ENCODE measurements around the gene AFAP1.

The AFAP1 gene

DNA sequence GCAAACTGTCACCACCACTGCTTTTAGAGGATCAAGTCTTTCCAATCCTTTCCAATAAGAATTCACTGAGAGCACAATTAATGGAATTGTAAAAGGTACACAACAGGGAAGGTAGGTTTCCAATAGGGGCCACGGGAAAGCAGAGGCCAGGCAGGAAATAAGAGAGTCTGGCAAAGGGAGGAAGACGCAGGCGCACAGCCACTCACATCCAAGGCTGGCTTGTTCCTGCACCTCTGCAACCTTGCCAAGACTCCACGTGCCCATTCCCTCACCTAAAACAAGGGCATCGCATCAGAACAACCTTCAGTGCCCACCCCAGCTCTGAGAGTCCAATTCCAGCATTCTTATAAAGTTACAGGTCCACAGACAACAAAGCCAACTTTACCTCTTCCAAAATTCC, 81.2 kb downstream of the AFAP1 start:
- DNase-seq (ENCODE audit: low read depth) = no peak
- TF ChIP-seq, protein P1, sequence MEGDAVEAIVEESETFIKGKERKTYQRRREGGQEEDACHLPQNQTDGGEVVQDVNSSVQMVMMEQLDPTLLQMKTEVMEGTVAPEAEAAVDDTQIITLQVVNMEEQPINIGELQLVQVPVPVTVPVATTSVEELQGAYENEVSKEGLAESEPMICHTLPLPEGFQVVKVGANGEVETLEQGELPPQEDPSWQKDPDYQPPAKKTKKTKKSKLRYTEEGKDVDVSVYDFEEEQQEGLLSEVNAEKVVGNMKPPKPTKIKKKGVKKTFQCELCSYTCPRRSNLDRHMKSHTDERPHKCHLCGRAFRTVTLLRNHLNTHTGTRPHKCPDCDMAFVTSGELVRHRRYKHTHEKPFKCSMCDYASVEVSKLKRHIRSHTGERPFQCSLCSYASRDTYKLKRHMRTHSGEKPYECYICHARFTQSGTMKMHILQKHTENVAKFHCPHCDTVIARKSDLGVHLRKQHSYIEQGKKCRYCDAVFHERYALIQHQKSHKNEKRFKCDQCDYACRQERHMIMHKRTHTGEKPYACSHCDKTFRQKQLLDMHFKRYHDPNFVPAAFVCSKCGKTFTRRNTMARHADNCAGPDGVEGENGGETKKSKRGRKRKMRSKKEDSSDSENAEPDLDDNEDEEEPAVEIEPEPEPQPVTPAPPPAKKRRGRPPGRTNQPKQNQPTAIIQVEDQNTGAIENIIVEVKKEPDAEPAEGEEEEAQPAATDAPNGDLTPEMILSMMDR (conservative IDR thresholded peaks at IDR 0.05; ENCODE audit: low read depth, low read length) = no peak
- H3K4me3 ChIP-seq (ENCODE audit: low read length) = no peak overlapping the region

DNA sequence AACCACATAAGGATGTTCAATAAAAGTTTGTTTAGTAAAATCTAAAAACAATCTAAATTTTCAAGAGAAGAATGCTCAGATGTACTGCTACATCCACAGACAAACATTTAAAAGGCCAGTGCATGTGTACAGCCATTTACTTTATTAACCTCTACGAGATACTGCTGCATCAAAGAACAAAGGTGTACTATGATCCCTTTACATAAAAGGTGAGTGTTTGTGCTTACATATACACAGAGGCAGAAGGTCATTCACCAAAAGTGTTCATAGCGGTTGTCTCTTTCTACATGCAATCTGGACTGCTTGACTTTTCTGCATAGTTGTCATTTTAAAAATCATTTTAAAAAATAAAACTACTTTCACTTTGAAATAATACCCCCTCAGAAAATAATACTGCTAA, 81.7 kb downstream of the AFAP1 start:
- TF ChIP-seq, protein P1 (conservative IDR thresholded peaks at IDR 0.05; ENCODE audit: low read depth, low read length) = no peak
- DNase-seq (ENCODE audit: low read depth) = no peak
- H3K4me3 ChIP-seq (ENCODE audit: low read length) = no peak overlapping the region

DNA sequence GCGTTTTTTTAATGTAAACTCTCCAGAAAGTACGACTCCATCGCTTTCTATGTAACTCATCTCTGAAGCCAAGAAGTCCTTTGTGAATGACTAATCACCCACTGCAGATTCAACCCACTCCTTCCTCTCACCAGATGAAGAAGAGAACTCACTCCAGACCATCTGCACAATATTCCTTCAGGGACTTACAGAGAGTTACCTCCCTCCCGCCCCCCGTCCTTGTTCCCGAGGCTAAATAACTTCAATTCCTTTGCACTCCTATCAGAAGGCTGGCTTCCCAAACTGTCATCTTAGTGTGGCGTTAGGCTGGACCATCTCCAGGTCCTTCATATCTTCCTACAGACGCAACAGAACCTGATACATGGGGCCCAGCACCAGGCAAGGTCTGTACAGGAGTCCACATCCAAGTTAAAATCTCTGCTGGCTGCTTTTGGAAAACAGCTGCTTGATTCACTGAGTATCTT, 82.4 kb downstream of the AFAP1 start:
- TF ChIP-seq, protein P1 (conservative IDR thresholded peaks at IDR 0.05; ENCODE audit: low read depth, low read length) = no peak
- no peak for DNase-seq (ENCODE audit: low read depth)
- H3K4me3 ChIP-seq (ENCODE audit: low read length) = no peak overlapping the region

DNA sequence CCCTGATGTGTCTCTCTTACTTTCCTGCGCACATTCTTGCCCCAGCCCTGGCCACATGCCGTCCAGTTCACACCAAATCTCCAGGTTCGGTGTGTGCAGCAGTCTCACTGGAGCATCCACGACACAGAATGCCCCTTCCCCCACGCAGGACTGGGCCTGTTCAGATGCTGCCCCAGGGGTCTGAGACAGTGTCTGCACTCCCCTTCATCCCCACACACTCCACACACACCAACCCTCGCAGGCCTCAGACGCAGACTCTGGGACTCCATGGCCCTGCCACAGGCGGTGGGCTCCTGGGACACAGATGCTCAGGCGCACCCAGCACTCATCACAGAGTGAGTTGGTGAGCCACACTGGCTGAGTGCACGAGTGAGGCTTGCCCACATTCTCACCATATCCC, 83.9 kb downstream of the AFAP1 start:
- DNase-seq (ENCODE audit: low read depth) = no peak
- TF ChIP-seq, protein P1 (conservative IDR thresholded peaks at IDR 0.05; ENCODE audit: low read depth, low read length) = no peak
- H3K4me3 ChIP-seq (ENCODE audit: low read length) = no peak overlapping the region

DNA sequence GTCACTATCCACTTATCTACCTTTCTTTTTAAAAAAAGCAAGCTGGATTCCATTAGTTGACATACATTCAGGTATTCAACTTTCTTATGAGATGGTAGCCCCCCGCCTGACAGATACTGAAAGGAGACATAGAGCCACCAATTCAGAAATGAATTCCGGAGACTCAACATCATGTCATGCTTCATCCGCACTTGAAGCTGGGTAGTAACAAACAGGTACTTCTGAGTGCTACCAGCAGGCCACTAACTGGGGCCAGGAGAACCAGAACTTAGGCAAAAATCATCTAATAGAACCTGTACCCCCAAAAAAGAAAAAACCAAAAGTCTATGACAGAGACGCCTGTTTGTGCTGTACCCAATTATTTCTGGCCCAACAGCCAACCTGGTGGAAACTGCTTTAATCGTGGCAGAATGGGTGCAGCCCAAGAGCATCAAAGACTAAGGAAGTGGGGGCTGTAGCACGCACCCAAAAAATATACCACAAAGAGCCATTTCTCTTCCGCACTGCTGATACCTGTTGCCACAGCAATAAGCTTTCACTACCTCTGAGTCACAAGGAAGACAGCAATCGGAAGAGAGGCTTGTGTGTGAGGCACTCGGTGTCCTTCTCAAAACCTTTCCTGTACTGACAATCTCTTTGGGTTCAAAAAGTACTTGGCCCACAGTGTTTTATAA, 84.8 kb downstream of the AFAP1 start:
- TF ChIP-seq, protein P1 (conservative IDR thresholded peaks at IDR 0.05; ENCODE audit: low read depth, low read length) = no peak
- no peak overlapping the region for H3K4me3 ChIP-seq (ENCODE audit: low read length)
- no peak for DNase-seq (ENCODE audit: low read depth)

DNA sequence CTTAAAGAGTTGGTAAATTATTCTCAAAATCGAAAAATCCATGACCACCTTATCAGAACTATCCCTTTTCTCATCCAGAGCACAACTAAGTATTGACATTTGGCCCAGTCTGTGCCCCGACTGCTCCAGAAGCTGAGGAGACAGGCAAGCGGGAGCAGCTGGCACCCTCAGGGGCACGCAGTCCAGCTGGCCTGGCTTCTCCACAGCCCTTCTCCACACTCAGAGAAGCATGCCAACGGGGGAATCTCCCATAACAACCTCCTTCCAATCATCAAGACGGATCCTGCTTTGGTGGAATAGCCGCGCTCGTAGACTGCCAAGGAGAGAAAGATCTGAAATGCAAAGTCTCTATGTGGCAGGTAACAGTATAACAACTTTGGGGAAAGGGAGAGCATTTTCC, 85.4 kb downstream of the AFAP1 start:
- TF ChIP-seq, protein P1 (conservative IDR thresholded peaks at IDR 0.05; ENCODE audit: low read depth, low read length) = no peak
- no peak overlapping the region for H3K4me3 ChIP-seq (ENCODE audit: low read length)
- DNase-seq (ENCODE audit: low read depth) = no peak

DNA sequence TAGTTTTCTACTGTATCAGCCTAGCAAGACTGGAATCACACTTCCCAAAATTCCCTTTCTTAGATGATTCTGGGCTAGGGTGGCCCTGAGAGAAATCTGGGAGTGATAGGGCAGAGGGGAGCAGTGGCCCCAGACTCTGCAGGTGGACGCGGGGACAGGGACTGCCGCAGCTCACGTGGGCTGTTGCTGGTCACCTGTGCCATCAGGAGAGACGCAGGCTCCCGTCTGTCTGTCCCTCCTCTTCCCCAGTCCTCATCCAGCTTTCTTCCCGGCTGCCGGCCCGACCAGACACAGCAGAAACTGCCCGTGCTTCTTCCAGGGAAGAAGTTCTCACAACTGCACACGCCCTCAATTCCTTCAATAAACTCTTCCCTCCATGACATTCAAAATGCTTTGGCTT, 86.4 kb downstream of the AFAP1 start:
- DNase-seq (ENCODE audit: low read depth) = no peak
- H3K4me3 ChIP-seq (ENCODE audit: low read length) = no peak overlapping the region
- TF ChIP-seq, protein P1 (conservative IDR thresholded peaks at IDR 0.05; ENCODE audit: low read depth, low read length) = no peak

All from retinal pigment epithelial cell (primary cell).